HL-60 (cell line): ENCODE results near the gene STAMBP.

Experiments
- DNase-seq, 2 experiments: peaks; one replicate each; pipeline ENCODE4 v3.0.0-alpha.2; 2010 to 2020; ENCODE audit warnings: low read depth in 1 of 2, low spot score in 1 of 2
- H3K27ac ChIP-seq: fragments of 250-450 bp; sonication (Bioruptor Pico); replicated peaks from 2 replicates; pipeline ENCODE4 v1.5.1; 2020; ENCODE audit warnings: mild to moderate bottlenecking, moderate library complexity
- H3K27me3 ChIP-seq: fragments of 250-450 bp; sonication (Bioruptor Pico); 2 replicates; pipeline ENCODE4 v1.5.1; 2021; ENCODE audit warnings: mild to moderate bottlenecking, moderate library complexity; ENCODE audit not compliant: insufficient read depth, poor library complexity, severe bottlenecking
- H3K4me3 ChIP-seq: replicated peaks from 2 replicates; pipeline ENCODE4 v1.5.1; 2011; ENCODE audit warnings: mild to moderate bottlenecking, control low read depth, low read length; ENCODE audit not compliant: insufficient read depth
- CTCF ChIP-seq: IDR thresholded peaks from one replicate; pipeline ENCODE4 v1.5.1; 2011; ENCODE audit warnings: low read length, control low read depth, inconsistent platforms; ENCODE audit not compliant: insufficient read depth
- GABPA ChIP-seq: IDR thresholded peaks from 2 replicates; pipeline ENCODE4 v1.6.1; 2012; ENCODE audit warnings: low read depth
- POLR2AphosphoS5 ChIP-seq: IDR thresholded peaks from 2 replicates; pipeline ENCODE4 v1.6.1; 2012; ENCODE audit warnings: low read depth
- REST ChIP-seq: IDR thresholded peaks from 2 replicates; pipeline ENCODE4 v1.6.1; 2012; ENCODE audit warnings: low read depth; ENCODE audit not compliant: insufficient replicate concordance
- SPI1 ChIP-seq: IDR thresholded peaks from 2 replicates; pipeline ENCODE4 v1.6.1; 2012; ENCODE audit warnings: low read depth, mild to moderate bottlenecking, borderline replicate concordance

The STAMBP gene

GRCh38 chr2:73828389-73828817 lies 358 bp upstream of the STAMBP start:
- Histone ChIP-seq H3K27ac (peak overlapping the region; percentile 78), H3K4me3 (peak overlapping the region; percentile 74), H3K27me3 (no peaks in the 10 kb centered on the region)
- DNase-seq = no peak
- TF ChIP-seq CTCF (no peak), GABPA (no peak), SPI1 (no peak), REST (no peak), POLR2AphosphoS5 (no peak)

GRCh38 chr2:73830871-73831401 lies 2.2 kb downstream of the STAMBP start:
- Histone ChIP-seq H3K27me3 (no peaks in the 10 kb centered on the region), H3K4me3 (no peak overlapping the region), H3K27ac (no peak overlapping the region)
- TF ChIP-seq SPI1 (no peak), REST (no peak), GABPA (no peak), CTCF (no peak), POLR2AphosphoS5 (no peak)
- no peak for DNase-seq

GRCh38 chr2:73832930-73833329 lies 4.2 kb downstream of the STAMBP start:
- H3K4me3 ChIP-seq = no peak overlapping the region
- TF ChIP-seq GABPA (no peak), POLR2AphosphoS5 (no peak), SPI1 (no peak), REST (no peak), CTCF (no peak)
- H3K27me3 ChIP-seq = no peaks in the 10 kb centered on the region
- DNase-seq = no peak
- H3K27ac ChIP-seq = no peak overlapping the region
